CD4-positive, alpha-beta T cell treated with Interferon alpha-2 for 1 hour (primary cell): ENCODE data around the gene PRCP.
"Not testable (repeated sequence)": the region's sequence is repeated elsewhere in the genome, so short reads cannot be mapped to it uniquely, and the experiment has no call there.

Experiments
- DNase-seq, 2 donors: peaks; one replicate each; pipeline ENCODE4 v3.0.0-alpha.2; 2020 to 2022

The PRCP gene

DNA sequence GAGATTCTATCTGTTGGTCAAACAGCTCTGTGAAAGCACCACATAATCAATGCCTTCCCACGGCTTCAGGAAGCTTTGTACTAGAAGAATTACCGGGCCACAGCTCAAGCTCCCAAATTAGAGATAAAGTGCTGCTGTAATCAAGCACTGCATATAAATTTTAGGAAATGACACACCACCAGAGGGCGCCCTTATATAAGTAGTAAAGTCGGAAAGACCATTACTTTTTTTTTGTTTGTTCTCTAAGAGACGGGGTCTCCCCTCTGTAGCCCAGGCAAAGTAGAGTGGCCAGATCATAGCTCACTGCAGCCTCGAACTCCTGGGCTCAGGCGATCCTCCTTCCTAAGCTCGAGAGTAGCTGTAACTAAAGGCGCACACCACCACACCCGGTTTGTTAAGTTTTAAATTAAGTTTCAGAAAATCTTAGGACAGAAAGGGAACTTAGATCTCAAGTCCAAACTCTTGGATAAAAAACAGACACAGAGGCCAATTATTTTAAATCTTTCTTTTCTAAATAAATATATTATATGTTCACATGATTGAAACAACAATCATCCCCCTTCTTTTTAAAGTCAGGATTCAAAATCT lies 32.6 kb downstream of the PRCP start:
- DNase-seq: peak; percentile 75 to 83

DNA sequence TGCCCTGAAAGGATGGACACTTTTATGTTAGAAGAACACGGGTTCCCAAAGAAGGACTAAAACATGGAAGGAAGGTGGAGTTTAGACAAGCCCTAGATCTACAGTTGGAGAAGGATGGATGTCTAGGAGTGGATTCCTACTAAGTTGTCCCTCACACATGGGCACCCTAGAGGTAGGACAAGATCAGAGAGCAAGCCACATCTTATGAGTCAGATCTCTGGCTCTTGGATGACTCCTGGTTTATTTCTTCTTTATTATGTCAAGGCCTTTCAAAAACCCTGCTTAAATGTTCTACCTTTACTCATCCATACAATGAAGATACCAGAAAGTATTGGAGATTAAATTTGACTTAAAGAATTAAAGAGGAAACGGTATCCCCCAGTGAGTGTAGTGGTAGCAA lies 34.4 kb downstream of the PRCP start:
- no peak for DNase-seq

DNA sequence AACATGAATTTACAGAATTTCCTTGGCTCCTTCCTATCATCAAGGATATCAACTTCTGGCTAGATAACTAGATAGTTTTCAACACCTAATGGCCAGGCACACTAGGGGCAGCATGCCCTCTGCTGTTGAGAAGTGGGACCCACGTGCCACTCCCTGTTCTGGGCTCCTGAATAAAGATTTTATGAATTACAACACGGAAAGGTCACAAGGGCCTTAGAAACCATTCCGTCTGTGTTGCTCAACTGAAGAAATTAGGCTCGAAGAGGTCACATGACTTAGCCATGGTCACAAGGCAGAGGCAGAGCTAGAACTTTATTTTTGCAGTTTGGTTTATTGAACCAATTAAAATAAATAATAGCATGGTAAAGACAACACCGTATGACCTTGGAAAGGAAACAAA lies 36.0 kb downstream of the PRCP start:
- peak; percentile 31 to 43 for DNase-seq

DNA sequence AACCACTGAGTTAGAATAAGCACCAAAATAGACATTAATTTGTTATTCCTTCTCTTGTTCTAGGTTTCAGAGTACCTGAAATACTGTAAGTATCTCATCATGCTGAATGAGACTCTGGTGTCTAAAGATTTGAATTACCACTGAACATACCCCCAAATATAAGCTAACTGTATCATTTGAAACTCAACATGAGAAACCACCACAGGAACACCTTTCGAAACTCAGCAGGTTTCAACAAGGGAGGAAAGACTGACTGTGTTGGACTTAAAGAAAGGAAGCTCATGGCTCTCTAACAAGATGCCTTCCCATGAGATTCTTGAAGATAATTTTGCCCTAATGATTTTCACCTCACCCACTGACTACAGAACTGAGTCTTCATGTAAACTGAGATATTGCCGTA lies 37.0 kb downstream of the PRCP start:
- DNase-seq: no peak

DNA sequence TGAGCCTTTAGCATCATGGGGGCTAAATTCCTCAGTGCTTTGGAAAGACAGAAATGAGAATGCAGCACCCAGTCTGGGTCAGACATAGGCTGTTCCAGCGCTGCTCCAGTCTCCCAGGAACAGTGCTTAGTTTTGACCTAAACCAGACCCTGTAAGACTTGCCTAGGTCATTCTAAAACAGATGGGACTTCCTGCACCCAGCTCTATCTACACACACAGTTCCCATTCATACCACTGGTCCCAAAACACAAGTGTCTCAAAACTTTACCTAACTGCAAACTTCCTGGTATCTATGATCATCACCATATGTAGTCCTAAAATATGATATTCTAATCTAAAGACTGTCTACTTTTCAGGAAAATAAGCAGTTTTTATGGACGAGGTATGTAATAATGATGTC lies 37.9 kb downstream of the PRCP start:
- no peak for DNase-seq

DNA sequence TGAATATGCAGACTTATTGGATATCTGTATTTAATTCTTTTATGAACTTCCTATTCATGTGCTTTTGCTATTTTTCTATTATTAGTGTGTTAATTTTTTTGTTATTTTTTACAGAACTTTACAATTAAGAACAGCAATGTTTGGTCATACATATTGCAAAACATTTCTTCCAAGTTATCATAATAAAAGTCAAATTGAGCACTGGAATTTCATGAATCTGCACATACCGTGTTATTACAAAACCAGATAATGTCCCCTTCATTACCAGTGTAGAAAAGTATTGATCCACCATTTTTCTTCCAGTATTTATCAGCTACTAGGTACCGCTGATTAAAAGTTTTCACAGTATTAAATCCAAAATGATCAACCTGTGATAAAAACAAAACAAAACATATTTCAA lies 40.5 kb downstream of the PRCP start:
- DNase-seq: no peak

DNA sequence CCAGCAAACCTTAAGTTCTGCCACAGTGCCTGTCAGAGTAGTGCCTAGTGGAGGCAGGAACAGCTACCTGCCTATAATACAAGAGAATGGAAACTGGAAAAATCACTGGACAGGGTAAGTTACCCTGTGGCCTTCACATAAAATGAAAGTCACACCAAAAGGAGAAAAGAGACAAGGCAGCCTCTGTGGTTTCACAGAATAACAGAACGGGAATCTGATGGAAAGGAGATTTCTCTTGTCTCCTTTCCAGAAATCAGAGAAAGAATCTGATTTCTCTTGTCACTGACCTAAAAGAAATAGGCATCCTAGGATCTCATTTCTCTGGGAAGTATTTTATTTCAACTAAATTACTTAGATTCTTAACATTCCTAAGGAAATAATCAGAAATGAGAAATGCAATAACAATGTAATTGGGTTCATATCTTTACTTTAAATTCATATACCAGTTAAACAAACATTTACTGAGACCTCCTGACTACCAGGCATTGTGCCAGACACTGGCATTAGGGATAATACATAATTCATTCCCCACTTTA lies 41.6 kb downstream of the PRCP start:
- no peak for DNase-seq

DNA sequence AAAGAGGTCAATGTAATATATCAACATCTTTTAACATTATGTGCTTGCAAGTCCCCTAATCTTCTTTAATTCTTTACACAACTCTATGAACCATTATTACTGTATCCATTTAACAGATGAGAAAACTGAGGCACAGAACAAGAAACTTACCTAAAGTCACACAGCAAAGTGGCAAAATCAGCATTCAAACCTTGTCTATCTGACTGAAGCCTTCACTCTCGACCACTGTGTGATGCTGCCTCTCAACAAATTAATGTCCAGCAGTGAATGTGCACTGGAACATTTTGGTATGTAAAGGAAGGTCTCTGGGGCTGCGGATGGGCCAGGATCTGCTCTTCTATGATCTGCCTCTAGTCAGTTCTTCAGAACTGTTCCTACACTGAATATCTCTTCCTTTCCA lies 42.1 kb downstream of the PRCP start:
- DNase-seq: no peak

DNA sequence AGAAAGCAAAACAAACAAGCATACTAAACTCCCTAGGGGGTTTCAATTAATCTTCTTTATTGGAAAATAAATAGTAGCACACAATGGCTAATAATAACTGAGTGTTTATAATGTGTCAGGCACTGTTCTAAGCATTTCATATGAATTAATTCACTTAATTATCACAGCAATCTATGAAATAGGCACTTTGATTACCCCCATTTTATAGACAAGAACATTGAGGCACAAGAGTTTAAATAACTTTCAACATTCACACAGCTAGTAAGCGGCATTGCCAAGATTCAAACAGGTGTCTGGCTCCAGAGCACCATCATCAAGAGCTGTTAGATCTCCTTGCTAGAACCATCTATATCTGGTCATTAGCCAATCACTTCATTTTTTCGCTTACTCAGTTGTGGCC lies 43.1 kb downstream of the PRCP start:
- no peak for DNase-seq

DNA sequence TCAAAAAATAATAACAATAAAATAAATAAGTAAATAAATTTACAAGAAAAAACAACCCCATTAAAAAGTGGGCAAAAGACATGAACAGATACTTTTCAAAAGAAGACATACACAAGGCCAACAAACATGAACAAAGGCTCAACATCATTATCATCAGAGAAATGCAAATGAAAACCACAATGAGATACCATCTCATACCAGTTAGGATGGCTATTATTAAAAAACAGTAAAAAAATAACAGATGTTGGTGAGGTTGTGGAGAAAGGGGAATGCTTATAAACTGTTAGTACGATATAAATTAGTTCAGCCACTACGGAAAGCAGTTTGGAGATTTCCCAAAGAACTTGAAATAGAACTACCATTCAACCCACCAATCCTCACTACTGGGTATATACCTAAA lies 44.6 kb downstream of the PRCP start:
- no peak for DNase-seq

DNA sequence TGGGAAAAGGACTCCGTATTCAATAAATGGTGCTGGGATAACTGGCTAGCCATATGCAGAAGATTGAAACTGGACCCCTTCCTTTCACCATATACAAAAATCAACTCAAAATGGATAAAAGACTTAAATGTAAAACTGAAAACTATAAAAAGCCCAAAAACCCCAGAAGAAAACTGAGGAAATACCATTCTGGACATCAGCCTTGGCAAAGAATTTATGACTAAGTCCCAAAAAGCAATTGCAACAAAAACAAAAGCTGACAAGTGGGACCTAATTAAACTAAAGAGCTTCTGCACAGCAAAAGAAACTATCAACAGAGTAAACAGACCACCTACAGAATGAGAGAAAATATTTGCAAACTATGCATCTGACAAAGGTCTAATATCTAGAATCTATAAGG lies 45.3 kb downstream of the PRCP start:
- DNase-seq: not testable (repeated sequence)

DNA sequence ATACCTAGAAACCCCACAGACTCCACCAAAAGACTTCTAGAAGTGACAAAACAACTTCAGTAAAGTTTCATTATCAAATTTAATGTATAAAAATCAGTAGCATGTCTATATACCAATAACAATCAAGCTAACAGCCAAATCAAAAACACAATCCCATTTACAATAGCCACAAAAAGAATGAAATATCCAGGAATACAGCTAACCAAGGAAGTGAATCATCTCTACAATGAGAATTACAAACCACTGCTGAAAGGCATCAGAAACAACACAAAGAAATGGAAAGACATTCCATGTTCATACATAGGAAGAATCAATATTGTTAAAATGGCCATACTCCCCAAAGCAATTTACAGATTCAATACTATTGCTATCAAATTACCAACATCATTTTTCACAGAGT lies 46.0 kb downstream of the PRCP start:
- DNase-seq: no peak

DNA sequence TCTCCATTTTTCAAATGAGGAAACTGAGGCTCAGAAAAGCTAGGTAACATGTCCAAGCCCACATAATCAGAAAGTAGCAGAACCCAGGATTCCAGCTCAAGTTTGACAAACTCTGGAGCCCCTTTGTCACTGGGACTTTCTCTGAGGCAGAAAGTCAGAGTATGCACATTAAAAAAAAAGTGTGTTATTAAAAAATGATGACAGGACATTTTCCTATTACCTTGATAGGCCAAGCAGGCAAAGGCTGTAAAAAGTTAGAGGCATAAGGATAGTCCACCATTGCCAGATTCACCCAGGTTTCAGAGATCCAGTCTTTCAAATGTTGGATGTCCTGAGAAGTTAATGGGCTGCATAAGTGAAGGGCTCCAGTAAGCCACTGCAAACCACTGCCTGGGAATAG lies 51.4 kb downstream of the PRCP start:
- no peak for DNase-seq

DNA sequence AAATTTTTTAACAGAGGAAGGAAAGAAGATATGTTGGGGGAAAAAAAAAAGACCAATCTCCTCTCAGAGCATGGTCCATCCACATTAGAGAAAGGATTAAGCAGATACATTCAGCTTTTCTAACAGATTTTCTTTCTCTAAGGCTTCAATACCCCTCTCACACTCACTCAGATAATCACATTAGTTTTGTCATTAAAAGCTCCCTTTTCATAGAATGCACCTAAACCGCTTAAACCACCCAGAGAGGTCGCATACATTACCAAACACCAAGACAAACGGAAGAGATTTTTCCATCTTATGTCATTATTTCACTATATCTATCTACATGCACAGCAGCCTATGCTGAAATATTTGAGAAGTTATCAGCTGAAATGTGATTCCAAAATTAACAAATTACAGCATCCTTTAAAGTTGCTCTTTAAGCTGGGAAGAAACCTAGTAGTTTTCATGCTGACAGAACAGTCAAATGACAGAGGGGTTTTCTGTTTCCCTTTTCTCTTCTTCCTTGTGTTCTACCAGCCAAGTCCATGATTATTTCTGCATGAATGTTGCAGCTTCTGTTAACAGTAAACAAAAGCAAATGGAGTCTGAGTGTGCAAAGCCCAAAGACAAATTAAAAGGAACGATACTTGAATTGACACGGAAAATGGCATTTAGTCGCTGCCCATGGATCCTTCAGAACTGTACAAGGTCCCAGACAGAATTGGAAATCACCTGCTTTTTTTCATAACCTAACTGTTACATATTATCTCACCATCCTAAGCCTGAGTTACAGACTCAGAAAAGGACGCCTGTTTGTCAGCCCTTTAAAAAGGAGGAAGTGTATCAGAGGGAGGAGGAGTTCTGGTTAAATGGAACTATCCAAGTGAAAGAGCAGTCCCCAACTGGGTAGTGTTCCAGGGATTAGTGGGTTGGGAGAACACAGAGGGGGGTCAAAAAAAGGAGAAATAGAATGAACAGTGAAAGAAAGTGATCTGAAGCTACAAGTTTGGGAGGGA lies 54.6 kb downstream of the PRCP start:
- DNase-seq: no peak

DNA sequence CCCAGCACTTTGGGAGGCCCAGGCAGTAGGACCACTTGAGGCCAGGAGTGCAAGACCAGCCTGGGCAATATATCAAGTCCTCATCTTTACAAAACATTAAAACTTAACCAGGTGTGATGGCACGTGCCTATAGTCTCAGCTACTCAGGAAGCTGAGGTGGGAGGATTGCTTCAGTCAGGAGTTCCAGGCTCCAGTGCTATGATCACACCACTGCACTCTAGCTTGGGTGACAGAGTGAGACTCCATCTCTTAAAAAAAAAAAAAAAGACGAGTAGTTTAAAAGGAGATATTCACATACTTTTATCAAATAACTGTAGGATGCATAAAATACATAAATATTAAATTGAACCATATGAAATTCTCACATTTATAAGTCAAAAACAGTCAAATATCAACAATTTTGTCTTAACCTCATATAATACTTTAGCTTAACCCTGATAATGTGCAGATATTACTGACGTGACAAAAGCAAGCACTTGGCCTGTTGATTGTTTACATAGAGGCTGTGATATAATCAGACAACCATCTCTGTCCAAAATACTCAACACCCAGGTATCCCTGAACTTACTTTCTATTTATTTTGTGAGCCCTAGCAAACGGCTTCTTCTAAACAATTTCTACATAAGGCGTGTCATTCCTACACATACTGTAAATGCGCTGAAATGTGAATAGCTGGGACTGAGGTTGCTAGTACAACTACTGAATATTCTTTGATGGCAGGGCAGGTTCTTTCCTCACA lies 57.0 kb downstream of the PRCP start:
- no peak for DNase-seq

DNA sequence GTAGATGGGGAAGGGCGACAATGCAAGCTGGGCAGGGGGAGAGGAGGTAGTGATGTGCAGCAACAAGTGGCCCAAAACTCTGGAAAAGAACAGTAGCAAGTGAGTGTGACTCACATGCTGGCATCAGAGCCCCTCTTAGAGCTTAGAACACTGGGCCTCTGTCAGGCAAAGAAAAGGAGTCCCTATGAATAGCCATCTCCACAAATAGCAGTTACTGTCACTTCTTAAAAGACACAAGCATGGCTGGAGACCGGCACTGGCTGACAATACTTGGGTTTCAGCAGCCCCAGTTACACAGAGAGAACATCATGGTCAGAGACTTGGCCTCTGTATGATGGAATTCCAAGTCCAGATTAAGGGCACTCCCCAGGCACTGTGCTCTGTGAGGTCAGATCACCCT lies 58.2 kb downstream of the PRCP start:
- DNase-seq: no peak

DNA sequence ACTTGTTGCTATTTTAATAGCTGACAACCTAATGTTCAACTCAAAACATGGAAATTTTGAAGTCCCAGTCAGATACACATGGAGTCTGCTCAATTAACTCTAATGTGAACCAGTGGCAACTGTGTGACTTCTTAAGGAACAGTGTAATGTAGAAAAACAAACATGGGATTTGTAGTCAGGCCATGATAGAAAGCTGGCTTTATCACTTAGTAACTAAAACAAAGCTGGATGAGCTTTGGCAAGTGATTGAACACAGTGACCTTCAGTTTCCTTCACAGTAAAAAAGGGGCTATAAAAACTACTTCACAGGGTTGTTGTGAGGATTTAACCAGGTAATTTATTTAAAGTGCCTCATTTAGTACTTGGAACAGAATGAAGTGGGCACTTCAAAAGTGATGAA lies 62.6 kb downstream of the PRCP start:
- DNase-seq: no peak

DNA sequence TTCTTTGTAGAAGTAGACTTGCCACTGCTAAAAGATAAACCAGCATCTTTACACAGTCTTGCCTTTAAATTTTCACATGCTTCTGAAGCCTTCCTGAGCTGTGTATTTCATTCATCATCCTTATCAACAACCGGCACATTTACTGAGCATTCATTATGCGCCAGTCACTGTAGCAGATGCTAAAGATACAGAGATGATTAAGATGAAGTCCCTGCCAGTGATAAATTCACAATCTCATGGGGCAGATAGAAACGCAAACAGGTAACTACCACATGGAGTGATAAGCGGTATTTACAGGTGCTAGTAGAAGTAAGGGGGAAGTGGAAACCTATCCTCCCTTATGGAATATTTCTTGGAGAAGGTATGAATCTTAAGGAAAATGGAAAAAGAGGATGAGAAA lies 67.2 kb downstream of the PRCP start:
- no peak for DNase-seq

DNA sequence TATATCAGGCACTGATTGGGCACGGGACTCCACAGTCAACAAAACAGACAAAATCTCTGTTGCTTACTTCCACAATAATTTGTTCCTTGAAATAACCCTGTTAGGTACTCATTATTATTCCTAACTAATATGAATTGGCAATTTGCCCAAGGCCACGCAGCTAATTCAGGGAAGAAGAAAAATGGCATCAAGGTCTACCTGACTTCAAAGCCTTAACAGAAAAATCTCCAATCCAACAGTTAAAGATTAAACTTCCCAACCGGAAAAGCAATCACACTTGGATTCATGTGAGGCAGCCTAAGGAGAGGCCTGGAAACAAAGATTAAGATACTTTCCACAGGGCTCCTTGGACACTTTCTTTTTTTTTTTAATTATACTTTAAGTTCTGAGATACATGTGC lies 68.9 kb downstream of the PRCP start:
- DNase-seq: no peak

DNA sequence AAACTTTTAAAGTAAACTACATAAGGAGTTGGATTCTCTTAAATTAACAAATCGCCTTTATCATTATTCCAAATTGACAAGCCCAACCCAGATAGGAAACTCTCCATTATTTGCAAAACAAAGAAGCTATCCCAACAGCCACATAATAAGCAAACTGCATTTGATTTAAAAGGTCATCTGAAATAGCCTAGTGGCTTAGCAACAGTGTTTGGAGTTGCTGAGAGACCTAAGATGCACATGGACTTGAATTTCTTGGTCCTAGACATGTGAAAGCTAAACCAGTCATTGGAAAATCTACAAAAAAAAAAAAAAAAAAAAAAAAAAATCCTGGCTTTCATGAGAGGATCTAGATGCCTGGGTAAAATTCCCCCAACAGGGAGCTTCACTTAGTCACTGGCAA lies 69.5 kb downstream of the PRCP start:
- DNase-seq: no peak

DNA sequence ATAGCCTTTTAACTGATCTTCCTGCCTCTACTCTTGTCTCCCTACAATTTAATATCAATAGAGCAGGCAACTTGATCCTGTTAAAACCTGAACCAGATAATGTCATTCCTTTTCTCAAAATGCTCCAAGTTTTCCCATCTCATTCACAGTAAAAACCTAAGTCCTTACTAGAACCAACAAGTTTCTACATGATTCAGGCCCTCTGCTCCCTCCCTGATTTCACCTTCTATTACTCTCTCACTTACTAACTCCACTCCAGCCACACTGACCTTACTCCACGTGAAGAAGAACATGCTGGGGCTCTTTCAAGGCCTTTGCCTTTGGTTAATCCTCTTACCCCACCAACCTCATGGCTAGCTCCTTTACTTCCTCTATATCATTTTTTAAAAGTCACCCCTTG lies 71.1 kb downstream of the PRCP start:
- DNase-seq: no peak

DNA sequence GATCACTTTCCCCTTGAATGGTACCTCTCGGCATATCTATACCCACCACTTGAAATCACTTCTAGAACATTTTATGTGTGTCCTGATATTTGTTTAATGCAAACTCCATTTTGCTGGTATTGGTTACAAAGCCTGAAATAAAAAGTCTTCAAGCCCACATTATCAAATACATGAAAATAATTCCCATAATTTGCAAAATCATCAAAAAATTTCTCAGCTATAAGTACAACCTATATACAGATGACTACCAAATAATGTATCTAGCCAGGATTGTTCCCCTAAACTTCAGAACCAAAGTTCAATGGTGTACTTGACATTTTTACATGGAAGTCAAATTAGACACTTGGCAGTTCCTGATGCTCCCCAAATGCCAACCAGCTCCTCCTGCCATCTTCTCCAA lies 71.8 kb downstream of the PRCP start:
- no peak for DNase-seq

DNA sequence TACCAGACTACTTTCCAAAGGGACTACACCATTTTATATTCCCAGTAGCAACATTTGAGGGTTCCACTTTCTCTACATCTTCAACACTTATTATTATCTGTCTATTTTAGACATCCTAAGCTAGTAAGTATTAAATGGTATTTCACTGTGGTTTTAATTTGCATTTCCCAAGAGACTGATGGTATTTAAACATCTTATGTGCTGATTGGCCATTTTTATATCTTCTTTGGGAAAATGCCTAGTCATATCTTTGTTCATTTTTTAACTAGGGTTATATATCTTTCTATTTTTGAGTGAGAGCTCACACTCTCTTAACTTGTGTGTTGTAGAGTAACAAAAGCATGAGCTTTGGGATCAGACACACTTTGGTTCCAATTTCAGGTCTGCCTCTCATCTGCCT lies 73.7 kb downstream of the PRCP start:
- DNase-seq: no peak
